HUDEP-2 (cell line): ENCODE results near the gene ZBP1.
A peak's percentile ranks its signal among the peaks of the same experiment; 100 is the strongest.

Source experiments
- DNase-seq, 76 experiments: peaks; one replicate each; lab custom pipeline; 2025; ENCODE audit not compliant: unreplicated experiment in 76 of 76; lab: John Stamatoyannopoulos, UW

The ZBP1 gene

DNA sequence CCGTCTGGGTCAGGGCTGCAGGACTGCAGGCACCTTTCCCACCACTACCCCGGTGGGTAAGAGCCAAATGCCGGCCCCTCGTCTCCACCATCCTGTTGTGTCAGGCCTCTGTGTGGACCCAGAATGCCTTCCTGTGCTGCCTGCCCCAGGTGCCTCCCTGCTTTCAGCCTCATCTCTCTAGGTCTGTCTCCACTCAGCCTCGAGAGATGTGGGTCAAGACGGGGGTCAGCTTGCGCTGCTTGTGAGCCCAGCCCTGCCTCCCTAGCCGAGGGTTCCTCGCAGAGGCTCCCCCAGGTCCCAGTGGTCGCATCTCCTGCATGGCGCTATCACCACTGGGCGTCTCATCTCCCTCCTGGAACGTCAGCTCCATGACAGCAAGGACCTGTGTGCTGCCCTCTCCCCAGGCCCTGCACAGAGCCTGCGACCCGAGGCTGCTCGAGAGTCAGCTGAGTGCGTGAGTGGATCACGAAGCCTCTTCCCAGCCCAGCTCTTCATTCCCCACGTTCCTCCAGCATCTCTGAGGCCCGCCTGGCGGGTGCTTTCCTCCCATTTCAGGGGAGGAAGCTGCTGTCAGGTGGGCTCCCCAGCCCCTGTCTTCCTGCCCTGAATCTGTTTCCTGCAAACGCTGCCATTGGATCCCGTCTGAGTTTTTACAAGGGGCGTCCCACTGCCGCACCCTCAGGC is 38.7 kb upstream of the ZBP1 start:
- no peak for DNase-seq

DNA sequence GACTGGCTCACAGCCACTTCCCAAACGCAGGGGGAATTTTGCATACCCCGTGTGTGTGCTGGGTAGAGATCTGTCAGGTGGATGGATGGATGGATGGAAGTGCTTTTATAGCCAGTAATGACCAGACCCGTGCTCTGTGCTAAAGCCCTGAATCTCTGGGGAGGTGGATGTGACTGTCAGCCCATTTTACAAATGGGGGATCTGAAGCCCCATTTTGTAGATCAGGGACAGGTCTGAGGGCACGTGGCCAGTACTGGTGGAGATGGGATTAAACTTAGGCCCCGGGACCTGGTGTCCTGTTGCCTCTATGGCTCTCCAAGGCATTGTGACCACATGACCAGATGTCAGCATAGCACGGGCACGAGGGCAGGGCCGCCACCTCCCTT is 38.2 kb upstream of the ZBP1 start:
- no peak for DNase-seq

DNA sequence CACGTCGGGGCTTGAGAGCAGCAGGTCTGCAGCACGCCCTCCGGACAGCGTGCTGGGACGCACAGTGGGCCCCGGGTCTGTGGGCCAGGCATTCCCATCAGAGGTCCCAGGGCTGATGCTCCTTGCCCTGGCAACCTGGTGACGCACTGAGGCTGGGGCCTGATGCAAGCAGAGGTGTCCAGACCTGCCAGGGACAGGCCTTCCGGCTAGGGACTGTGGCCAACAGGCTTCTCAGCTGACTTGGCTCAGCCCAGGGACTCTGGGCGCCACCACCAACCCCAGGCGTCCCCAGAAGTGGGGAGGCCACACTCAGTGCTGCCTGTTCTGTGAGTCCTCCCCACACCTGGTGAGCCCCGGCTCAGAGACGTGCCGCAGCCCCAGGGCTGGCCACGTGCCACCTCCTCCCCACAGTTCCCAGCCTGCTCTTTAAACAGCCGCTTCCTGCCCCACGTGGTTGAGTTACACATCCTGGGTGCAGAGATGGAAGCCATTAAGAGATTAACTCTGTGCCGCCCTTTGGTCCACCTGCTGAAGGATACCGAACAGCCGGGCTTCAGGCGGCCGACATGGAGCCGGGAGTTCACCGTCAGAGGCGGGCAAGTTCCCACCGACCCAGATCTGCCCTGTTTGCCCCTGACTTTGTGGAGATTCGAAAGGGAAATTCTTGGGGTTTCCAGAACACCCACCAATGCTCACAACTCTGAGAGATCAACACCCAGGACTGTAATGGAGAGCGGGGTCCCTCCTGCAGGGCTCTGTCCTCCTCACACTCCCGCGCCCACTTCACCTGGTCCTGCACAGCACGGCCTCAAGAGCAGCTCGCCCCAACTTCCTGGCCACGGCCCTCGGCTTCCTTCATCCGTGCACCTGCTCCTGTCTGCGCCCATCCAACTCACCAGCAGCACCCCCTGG is 37.6 kb upstream of the ZBP1 start:
- DNase-seq, result no peak

GRCh38 chr20:57656821-57657534 is 36.8 kb upstream of the ZBP1 start:
- no peak for DNase-seq

- DNase-seq, result no peak
Observed at GRCh38 chr20:57656252-57656820, 36.1 kb upstream of the ZBP1 start.

GRCh38 chr20:57655809-57656155 is 35.6 kb upstream of the ZBP1 start:
- no peak for DNase-seq

- no peak for DNase-seq
Observed at GRCh38 chr20:57654998-57655808, 35.0 kb upstream of the ZBP1 start.

GRCh38 chr20:57654363-57654997 is 34.3 kb upstream of the ZBP1 start:
- peak in 20 of 76 experiments; percentile 1 to 40 (median 13) for DNase-seq

- DNase-seq, result no peak
Observed at GRCh38 chr20:57653910-57654309, 33.7 kb upstream of the ZBP1 start.

DNA sequence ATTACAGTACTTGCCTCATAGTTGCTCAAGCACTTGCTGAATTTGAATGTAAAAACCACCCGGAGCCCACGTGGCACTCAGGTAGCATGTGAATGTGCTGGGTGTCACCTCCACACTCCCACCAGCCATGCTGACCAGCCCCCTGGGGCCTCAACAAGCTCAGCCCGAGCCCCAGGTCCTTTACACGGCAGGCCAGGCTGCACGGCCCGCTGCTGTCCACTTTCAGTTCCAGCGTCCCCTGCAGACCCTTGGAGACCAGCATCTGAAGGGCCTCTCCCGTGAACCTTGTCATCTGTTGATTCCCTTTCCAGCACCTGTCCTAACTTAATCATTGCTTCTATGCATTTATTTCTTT is 33.3 kb upstream of the ZBP1 start:
- DNase-seq, result no peak

DNA sequence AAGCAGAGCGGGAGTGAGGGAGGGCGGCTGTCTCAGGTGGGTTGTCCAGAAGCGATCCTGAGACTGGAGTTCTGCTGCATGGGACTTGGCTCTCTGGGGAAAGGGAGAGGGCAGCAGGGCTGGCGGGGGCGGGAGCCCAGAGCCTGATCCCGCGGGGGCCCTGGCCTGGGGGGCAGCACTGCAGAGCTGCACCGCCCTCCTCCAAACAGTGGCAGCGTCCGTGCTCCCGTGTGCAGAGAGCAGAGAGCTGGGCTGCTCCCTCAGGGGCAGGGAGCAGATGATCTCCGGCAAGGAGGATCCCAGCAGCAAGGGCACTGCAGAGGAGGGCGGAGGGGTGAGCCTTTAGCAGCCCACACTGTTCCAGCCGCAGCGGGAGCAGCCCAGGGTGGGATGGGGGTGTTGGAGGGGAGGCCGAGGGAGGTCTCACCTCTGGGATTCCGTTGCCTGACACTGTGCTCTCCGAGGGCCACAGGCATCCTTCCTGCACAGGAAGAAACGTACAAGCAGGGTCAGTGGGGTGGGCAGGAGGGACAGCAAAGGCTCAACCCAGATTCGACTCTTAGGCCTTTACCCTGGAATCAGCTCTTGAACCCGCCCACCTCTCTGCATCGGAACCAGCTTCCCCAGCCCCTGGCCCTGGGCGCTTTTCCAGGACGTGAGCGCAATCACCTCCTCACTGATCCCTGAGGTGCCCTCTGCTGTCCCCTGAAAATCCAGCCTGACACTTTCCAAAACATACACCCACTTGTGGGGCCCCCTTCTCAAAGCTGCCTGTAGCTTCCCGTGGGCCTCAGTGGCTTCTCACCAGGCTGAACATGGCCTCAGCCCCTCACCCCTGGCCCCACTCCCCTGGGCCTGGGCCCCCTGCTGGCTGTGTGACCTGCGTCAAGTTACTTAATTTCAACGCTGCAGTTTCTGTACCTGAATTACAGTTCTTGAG is 32.6 kb upstream of the ZBP1 start:
- no peak for DNase-seq

GRCh38 chr20:57651881-57652605 is 31.8 kb upstream of the ZBP1 start:
- no peak for DNase-seq

GRCh38 chr20:57650756-57651483 is 30.7 kb upstream of the ZBP1 start:
- no peak for DNase-seq

DNA sequence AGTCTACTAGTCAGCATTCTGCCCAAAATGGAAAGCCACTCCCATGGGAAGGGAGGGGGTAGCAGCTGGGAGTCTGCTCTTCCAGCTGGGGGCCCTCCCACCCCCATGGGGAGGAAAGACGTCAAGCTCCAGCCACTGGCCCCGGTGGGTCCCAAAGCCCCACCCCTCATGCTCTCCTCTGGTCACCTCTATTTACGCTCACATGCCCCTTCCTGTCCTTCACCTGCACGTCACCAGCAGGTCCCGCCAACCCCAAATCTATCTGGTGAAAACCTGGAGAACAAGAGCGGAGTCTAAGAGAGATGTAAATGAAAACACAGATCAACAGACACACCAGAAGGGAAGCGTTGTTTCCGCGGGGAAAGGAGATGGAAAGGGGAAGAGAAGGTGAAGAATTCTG is 30.0 kb upstream of the ZBP1 start:
- DNase-seq, result no peak

DNA sequence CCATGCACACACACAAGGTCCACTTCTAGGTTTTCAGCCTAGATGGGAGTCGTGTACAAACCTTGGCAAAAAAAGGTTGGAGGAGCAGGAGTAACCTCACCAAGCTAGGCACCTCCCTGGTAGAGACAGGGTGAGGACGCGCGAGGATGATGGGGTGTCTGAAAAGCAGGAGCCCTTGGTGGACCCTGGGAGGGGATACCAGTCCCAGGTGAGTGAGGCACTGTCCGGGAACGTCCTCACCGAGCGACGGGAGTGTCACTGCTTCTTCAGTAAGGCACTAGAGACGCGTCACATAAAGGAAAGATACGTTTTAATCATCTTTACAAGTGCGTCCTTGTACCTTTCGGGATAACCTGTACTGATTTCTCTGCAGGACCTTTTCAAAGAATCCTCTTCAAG is 29.4 kb upstream of the ZBP1 start:
- no peak for DNase-seq

GRCh38 chr20:57648878-57649616 is 28.8 kb upstream of the ZBP1 start:
- no peak for DNase-seq
